ENCODE data around the gene CD300H. TPM values are rescaled to one million over a fixed set of nuclear protein-coding genes. Genes with fewer than 3 reads are reported as not detected.

CD300H gene
- total RNA-seq, 1 donor from 2014 or later: not detected

GRCh38 chr17:74571621-74572270 lies 4.4 kb upstream of the CD300H start:
- FAIRE-seq: no peak
- peaks cover 18% of the 10 kb centered on the region for H3K4me1 Mint-ChIP-seq (ENCODE audit: low read depth, unreplicated experiment)
- Histone ChIP-seq H3K27ac (ENCODE audit: low read depth, low read length) (no peak overlapping the region), H3K4me3 (ENCODE audit: insufficient read depth, low read depth, low read length) (no peak overlapping the region), H4K20me1 (ENCODE audit: insufficient read depth, low read length) (peaks cover 8% of the 10 kb centered on the region), H3K36me3 (ENCODE audit: insufficient read depth, low read length) (no peaks in the 10 kb centered on the region), H2AFZ (ENCODE audit: low read depth, low read length) (no peak overlapping the region), H3K4me1 (ENCODE audit: insufficient read depth, low read length) (peaks cover 11% of the 10 kb centered on the region), H3K27me3 (ENCODE audit: insufficient read depth, low read length) (peaks cover 25% of the 10 kb centered on the region), H3K9ac (ENCODE audit: low read length) (no peak overlapping the region), H3K79me2 (ENCODE audit: insufficient read depth, low read length) (no peaks in the 10 kb centered on the region), H3K9me3 (ENCODE audit: insufficient read depth, low read depth, low read length) (peaks cover 6% of the 10 kb centered on the region), H3K4me2 (ENCODE audit: low read length) (no peak overlapping the region)
- no peak for TF ChIP-seq CTCF (IDR thresholded peaks at IDR 0.05; ENCODE audit: insufficient read depth, low read depth, low read length)
- no peak for TF ChIP-seq EZH2 (IDR thresholded peaks at IDR 0.05; ENCODE audit: insufficient read depth, low read length)
- H3K4me3 Mint-ChIP-seq (ENCODE audit: unreplicated experiment): no peak overlapping the region
- peaks cover 26% of the 10 kb centered on the region for H3K27me3 Mint-ChIP-seq (ENCODE audit: low read depth, unreplicated experiment)
- peaks cover 8% of the 10 kb centered on the region for H3K9me3 Mint-ChIP-seq (ENCODE audit: unreplicated experiment)
- DNase-seq (ENCODE audit: low read depth): no peak
- H3K27ac Mint-ChIP-seq (ENCODE audit: unreplicated experiment): no peak overlapping the region
- H3K36me3 Mint-ChIP-seq (ENCODE audit: low read depth, unreplicated experiment): peaks cover 2% of the 10 kb centered on the region

GRCh38 chr17:74569020-74570003 lies 2.0 kb upstream of the CD300H start:
- peak overlapping the region; percentile 27 for H2AFZ ChIP-seq (ENCODE audit: low read depth, low read length)
- H3K9me3 ChIP-seq (ENCODE audit: insufficient read depth, low read depth, low read length): peaks cover 6% of the 10 kb centered on the region
- no peak for TF ChIP-seq EZH2 (IDR thresholded peaks at IDR 0.05; ENCODE audit: insufficient read depth, low read length)
- TF ChIP-seq CTCF (IDR thresholded peaks at IDR 0.05; ENCODE audit: insufficient read depth, low read depth, low read length): no peak
- peak overlapping the region; percentile 82 for H3K27ac ChIP-seq (ENCODE audit: low read depth, low read length)
- no peak overlapping the region for H3K4me3 ChIP-seq (ENCODE audit: insufficient read depth, low read depth, low read length)
- peaks cover 2% of the 10 kb centered on the region for H3K36me3 Mint-ChIP-seq (ENCODE audit: low read depth, unreplicated experiment)
- H3K4me2 ChIP-seq (ENCODE audit: low read length): peak overlapping the region; percentile 52
- peaks cover 8% of the 10 kb centered on the region for H4K20me1 ChIP-seq (ENCODE audit: insufficient read depth, low read length)
- peaks cover 17% of the 10 kb centered on the region for H3K27me3 Mint-ChIP-seq (ENCODE audit: low read depth, unreplicated experiment)
- H3K4me1 Mint-ChIP-seq (ENCODE audit: low read depth, unreplicated experiment): peaks cover 20% of the 10 kb centered on the region
- FAIRE-seq: peak; percentile 98
- no peaks in the 10 kb centered on the region for H3K36me3 ChIP-seq (ENCODE audit: insufficient read depth, low read length)
- H3K9me3 Mint-ChIP-seq (ENCODE audit: unreplicated experiment): peaks cover 8% of the 10 kb centered on the region
- H3K4me3 Mint-ChIP-seq (ENCODE audit: unreplicated experiment): no peak overlapping the region
- peak overlapping the region; percentile 72 for H3K9ac ChIP-seq (ENCODE audit: low read length)
- peaks cover 20% of the 10 kb centered on the region for H3K27me3 ChIP-seq (ENCODE audit: insufficient read depth, low read length)
- no peaks in the 10 kb centered on the region for H3K79me2 ChIP-seq (ENCODE audit: insufficient read depth, low read length)
- peaks cover 11% of the 10 kb centered on the region for H3K4me1 ChIP-seq (ENCODE audit: insufficient read depth, low read length)
- H3K27ac Mint-ChIP-seq (ENCODE audit: unreplicated experiment): peak overlapping the region; percentile 96
- peak; percentile 100 for DNase-seq (ENCODE audit: low read depth)
